Stimulated activated naive B cell treated with anti-CD40 and anti-IgM and Interleukin-4, amounts not matched to agents 10 μg/mL and 1 μg/mL and 100 μg/mL, for 72 hours (primary cell): Measurements from ENCODE around the gene ATP5F1A.

ENCODE experiments used
- ATAC-seq, 2 donors: fragments of 150-1000 bp; cut with Tn5 transposase; replicated peaks; 2 replicates each; pipeline ENCODE4 v1.10.0; 2021; ENCODE audit warnings: moderate library complexity in 1 of 2
- DNase-seq: peaks from one replicate; pipeline ENCODE4 v3.0.0; 2021
- H3K27ac Mint-ChIP-seq: one replicate; pipeline ENCODE4 v1.8.0; 2022; ENCODE audit warnings: mild to moderate bottlenecking, mixed read lengths
- H3K27me3 Mint-ChIP-seq, 2 donors: one replicate each; pipeline ENCODE4 v1.8.0; 2022; ENCODE audit warnings: mixed read lengths in 2 of 2
- H3K36me3 Mint-ChIP-seq, 2 donors: one replicate each; pipeline ENCODE4 v1.8.0; 2022; ENCODE audit warnings: mixed read lengths in 2 of 2, mild to moderate bottlenecking in 1 of 2
- H3K4me1 Mint-ChIP-seq, 2 donors: one replicate each; pipeline ENCODE4 v1.8.0; 2022; ENCODE audit warnings: mixed read lengths in 2 of 2, mild to moderate bottlenecking in 1 of 2
- H3K4me3 Mint-ChIP-seq, 2 donors: one replicate each; pipeline ENCODE4 v1.8.0; 2022; ENCODE audit warnings: mild to moderate bottlenecking in 2 of 2, mixed read lengths in 2 of 2, moderate library complexity in 1 of 2
- H3K9me3 Mint-ChIP-seq, 2 donors: one replicate each; pipeline ENCODE4 v1.8.0; 2022; ENCODE audit warnings: mixed read lengths in 2 of 2, mild to moderate bottlenecking in 1 of 2

Gene ATP5F1A

GRCh38 chr18:46046688-46047087 is 51.4 kb downstream of the ATP5F1A start:
- Mint-ChIP-seq H3K27ac (no peak overlapping the region), H3K4me3 (no peak overlapping the region), H3K4me1 (peaks cover 9 to 16% of the 10 kb centered on the region in 2 donors), H3K27me3 (no peaks in the 10 kb centered on the region), H3K9me3 (peaks cover 0 to 3% of the 10 kb centered on the region in 2 donors), H3K36me3 (peaks cover 0 to 1% of the 10 kb centered on the region in 2 donors)
- DNase-seq (no peak), ATAC-seq (no peak)

DNA sequence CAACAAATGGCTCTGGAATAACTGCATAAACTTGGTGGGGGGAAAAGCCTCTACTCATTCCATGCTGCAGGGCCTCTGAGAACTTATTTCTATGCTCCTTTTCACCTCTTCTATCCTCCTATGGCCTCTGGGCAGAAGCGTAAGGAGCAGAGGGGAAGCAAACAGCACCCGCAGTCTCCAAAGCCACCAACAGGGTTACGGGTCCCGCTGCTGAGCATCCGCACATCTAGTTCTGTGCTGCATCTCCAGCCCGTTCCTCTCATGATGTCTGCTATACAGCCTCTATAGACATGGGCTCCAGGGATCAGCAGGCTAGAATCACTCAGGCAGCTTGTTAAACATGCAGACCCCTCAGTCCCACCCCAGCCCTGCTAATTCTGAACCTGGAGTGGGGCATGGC is 52.0 kb downstream of the ATP5F1A start:
- ATAC-seq, result no peak
- no peak overlapping the region for H3K4me3 Mint-ChIP-seq
- no peaks in the 10 kb centered on the region for H3K27me3 Mint-ChIP-seq
- no peak overlapping the region for H3K27ac Mint-ChIP-seq
- H3K4me1 Mint-ChIP-seq, result peaks cover 9 to 13% of the 10 kb centered on the region in 2 donors
- peaks cover 0 to 3% of the 10 kb centered on the region in 2 donors for H3K9me3 Mint-ChIP-seq
- peaks cover 0 to 1% of the 10 kb centered on the region in 2 donors for H3K36me3 Mint-ChIP-seq
- DNase-seq, result no peak

DNA sequence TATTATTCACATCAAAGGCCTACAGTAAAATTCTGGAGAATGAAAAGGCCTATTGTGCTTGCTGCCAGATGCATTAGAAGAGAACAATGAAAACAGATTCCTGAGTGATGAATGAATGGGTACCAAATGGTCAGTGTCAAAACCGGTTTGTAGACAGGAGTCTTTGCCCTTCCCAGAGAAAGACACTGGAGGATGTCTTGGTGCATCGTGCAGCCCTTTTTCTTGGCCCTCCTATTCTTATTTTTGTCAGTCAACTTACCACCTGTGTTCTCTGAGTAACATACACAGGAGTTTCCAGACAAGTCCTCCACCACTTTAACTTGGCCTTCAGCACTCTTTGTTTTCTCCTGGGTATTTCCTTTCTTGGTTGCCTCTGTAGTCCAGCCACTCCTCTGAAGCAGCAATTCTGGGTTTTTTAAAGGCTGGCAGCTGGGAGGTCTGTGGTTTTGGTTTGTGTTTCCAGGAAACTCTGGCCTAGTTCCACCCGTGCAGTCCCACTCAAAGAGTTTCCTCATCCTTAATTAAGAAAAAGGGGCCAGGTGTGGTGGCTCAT is 55.4 kb downstream of the ATP5F1A start:
- peaks cover 9 to 13% of the 10 kb centered on the region in 2 donors for H3K36me3 Mint-ChIP-seq
- H3K9me3 Mint-ChIP-seq, result peaks cover 0 to 3% of the 10 kb centered on the region in 2 donors
- H3K27me3 Mint-ChIP-seq, result no peaks in the 10 kb centered on the region
- ATAC-seq (peak; percentile 51 to 59), DNase-seq (no peak)
- peaks cover 13 to 20% of the 10 kb centered on the region in 2 donors for H3K4me1 Mint-ChIP-seq
- H3K4me3 Mint-ChIP-seq, result no peak overlapping the region
- no peak overlapping the region for H3K27ac Mint-ChIP-seq

GRCh38 chr18:46040747-46041104 is 57.4 kb downstream of the ATP5F1A start:
- Mint-ChIP-seq H3K4me1 (peaks cover 13 to 20% of the 10 kb centered on the region in 2 donors), H3K27ac (peak overlapping the region; percentile 10), H3K36me3 (peaks cover 13% of the 10 kb centered on the region in 2 donors), H3K4me3 (no peak overlapping the region), H3K9me3 (peaks cover 0 to 3% of the 10 kb centered on the region in 2 donors), H3K27me3 (no peaks in the 10 kb centered on the region)
- ATAC-seq (peak; percentile 25 to 33), DNase-seq (no peak)

DNA sequence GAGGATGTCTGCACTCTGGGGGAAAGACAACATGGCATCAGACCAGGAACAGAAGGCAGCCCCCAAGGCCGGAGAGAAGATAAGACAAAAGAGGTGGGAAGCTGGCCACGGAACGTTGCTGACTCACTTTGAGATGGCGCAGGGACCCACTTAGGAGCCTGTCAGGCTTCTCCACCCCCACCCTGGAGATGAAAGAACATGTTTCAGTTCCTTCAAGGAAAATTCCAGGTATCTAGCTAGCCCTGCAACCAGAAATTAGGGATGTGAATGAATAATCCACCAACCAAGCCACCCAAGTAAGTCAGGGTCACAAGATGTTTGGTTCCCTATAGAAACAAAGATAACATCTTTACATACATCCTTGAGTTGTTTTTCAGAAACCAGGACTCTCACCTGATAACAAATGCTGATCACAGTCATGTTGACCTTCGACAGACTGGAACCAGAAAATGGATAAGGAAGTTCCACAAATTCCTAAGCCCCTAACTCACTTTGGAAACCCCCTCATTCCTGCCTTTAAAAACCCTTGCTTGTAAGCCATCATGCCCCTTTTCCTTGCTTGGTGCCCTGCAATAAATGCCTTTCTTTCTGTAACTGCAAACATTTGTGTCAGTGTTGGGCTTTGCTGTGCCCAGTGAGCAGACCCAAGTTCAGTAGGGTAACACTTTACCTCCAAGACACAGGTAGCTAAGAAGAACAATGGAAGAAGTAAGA is 57.9 kb downstream of the ATP5F1A start:
- H3K27me3 Mint-ChIP-seq, result no peaks in the 10 kb centered on the region
- peaks cover 13 to 20% of the 10 kb centered on the region in 2 donors for H3K4me1 Mint-ChIP-seq
- H3K36me3 Mint-ChIP-seq, result peaks cover 12 to 16% of the 10 kb centered on the region in 2 donors
- H3K27ac Mint-ChIP-seq, result peak overlapping the region; percentile 10
- H3K4me3 Mint-ChIP-seq, result no peak overlapping the region
- peaks cover 0 to 2% of the 10 kb centered on the region in 2 donors for H3K9me3 Mint-ChIP-seq
- DNase-seq (no peak), ATAC-seq (no peak)

DNA sequence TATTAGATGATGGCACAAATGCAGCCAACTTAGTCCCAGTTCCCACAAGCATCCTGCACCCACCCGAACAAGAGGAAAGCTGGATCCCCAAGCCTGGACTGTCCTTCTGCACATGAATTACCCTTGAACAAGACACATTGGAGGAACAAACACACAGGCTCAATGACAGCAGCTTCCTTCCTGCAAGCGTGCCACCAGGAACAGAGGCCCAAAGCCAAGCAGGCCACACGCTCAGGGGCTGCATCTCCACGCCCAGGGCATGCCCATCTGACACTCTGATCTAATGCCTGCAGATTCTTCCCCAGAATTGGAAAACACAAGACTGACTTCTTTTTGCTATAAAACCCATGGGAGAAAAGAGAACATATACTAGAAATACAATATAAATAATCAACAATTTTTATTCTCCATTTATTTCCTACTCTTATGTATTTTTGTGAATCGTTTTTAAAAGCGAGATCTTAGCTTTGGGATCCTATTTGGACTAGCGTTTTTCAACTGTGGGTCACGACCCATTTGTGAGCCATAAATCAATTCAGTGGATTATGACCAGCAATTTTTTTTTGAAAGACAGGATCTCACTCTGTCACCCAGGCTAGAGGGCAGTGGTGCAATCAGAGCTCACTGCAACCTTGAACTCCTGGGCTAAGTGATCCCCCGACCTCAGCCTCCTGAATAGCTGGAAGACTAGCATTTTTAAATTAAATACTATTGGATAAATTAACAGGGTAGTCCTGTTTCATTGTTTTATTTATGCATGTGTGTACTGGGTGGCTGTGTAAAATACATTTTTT is 60.4 kb downstream of the ATP5F1A start:
- H3K27me3 Mint-ChIP-seq, result peaks cover 0 to 6% of the 10 kb centered on the region in 2 donors
- no peaks in the 10 kb centered on the region for H3K9me3 Mint-ChIP-seq
- no peak overlapping the region for H3K4me3 Mint-ChIP-seq
- no peak for ATAC-seq
- H3K27ac Mint-ChIP-seq, result no peak overlapping the region
- peaks cover 15 to 26% of the 10 kb centered on the region in 2 donors for H3K36me3 Mint-ChIP-seq
- DNase-seq, result no peak
- H3K4me1 Mint-ChIP-seq, result peaks cover 8 to 12% of the 10 kb centered on the region in 2 donors

DNA sequence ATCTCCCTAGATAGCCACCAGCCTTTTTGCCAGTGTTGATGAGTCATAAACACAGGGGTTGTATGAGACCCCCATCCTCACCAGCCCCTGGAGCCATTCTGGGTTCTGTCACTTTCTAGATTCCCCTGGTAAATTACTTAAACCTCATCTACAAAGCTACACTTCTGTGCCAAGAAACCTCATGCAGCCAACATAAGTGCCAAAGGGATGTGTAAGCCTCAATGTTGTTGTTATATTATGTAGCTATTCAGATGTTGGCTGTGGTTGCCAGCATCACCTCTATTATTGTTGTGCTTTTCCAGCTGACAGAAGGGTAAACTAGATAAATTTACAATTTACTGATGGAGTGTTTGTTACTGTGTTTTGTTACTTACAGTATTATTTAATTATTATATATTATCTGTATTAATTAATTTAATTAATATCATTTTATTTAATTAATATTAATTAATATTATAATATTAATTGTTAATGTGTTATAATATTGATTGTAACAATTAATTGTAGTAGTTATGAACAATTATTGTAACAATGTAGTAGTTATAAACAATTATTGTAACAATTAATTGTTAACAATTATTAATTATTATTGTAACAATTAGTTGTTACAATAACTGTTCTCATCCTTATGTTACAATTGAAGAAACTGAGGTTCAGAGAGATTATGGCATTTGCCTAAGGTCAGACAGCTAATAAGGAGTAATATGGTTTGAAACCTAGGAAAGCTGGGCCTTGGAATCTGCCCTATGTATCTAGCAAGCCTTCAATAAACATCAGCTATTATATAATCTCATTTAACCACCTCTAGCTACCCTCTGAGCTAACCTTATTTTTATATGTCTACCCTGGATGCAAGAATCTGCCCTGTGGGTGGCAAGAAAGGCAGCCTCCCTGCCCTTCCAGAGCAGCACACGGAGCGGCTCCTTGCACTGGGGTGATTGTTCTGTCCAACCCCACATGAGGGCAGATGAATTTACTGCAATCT is 62.1 kb downstream of the ATP5F1A start:
- ATAC-seq, result no peak
- Mint-ChIP-seq H3K4me1 (peaks cover 8 to 9% of the 10 kb centered on the region in 2 donors), H3K4me3 (no peak overlapping the region), H3K9me3 (no peaks in the 10 kb centered on the region), H3K36me3 (peaks cover 15 to 32% of the 10 kb centered on the region in 2 donors), H3K27ac (no peak overlapping the region), H3K27me3 (peaks cover 0 to 6% of the 10 kb centered on the region in 2 donors)
- no peak for DNase-seq

DNA sequence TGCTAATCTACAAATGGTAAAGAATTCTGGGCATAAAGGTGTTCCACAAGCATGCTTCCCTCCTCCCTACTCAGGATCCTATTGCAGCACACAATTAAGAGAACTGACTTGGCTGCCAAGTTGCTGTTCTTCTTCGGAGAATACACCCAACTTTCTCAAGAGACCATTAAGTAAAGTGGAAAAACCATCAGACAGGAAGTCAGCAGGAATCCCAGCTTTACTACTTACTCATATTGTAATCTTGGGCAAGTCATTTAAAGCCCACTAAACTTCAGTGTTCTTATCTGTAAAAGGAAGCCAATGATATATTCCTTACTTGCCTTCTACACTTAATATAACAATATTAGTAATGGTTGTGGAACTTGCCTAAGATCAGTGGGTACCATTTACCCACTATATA is 63.9 kb downstream of the ATP5F1A start:
- Mint-ChIP-seq H3K36me3 (peaks cover 9 to 21% of the 10 kb centered on the region in 2 donors), H3K27ac (no peak overlapping the region), H3K27me3 (peaks cover 1 to 6% of the 10 kb centered on the region in 2 donors), H3K9me3 (no peaks in the 10 kb centered on the region), H3K4me1 (peaks cover 0 to 5% of the 10 kb centered on the region in 2 donors), H3K4me3 (no peak overlapping the region)
- ATAC-seq, result no peak
- no peak for DNase-seq

DNA sequence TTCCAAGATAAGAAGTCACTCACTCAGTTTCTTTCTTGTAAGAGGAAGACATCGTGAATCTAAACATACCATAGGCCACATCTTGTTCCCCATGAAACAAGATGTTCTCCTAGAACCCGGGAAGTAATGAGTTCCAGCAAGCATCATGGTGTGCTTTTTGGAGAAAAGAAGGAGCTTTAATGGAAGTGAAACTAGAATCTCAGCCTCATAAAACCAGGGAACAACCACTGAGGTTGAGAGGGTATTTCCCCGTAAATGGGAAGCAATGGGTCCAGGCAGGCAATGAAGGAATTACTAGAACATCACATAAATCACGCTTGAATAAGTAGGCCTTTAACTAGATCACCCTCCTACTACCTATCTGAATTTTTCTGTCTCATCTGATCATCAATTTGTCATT is 66.4 kb downstream of the ATP5F1A start:
- ATAC-seq (no peak), DNase-seq (no peak)
- peaks cover 11 to 13% of the 10 kb centered on the region in 2 donors for H3K4me1 Mint-ChIP-seq
- peaks cover 14 to 16% of the 10 kb centered on the region in 2 donors for H3K27me3 Mint-ChIP-seq
- no peak overlapping the region for H3K27ac Mint-ChIP-seq
- peaks cover 0 to 2% of the 10 kb centered on the region in 2 donors for H3K9me3 Mint-ChIP-seq
- peaks cover 9 to 31% of the 10 kb centered on the region in 2 donors for H3K36me3 Mint-ChIP-seq
- H3K4me3 Mint-ChIP-seq, result no peak overlapping the region
